Testis (tissue), 2 donors: ENCODE measurements around the gene RTL9.

Experiments
- CTCF ChIP-seq, 3 experiments: fragments of 450-650 bp in 2 of 3; fragments of 200-600 bp in 1 of 3; sonication (generic) in 1 of 3; IDR thresholded peaks; one replicate each; pipeline ENCODE4 v1.5.1; 2016 to 2019; ENCODE audit warnings: antibody characterized with exemption in 3 of 3, mild to moderate bottlenecking in 2 of 3, moderate library complexity in 1 of 3
- POLR2A ChIP-seq: fragments of 450-650 bp; IDR thresholded peaks from one replicate; pipeline ENCODE4 v1.6.1; 2017; ENCODE audit warnings: antibody characterized with exemption, mild to moderate bottlenecking, moderate library complexity

GRCh38 chrX:110374559-110374958 is 15.9 kb downstream of the RTL9 start:
- TF ChIP-seq CTCF (IDR thresholded peaks at IDR 0.05) (no peak), POLR2A (no peak)
